Measurements from ENCODE around the gene SLIT1.

SLIT1 gene

GRCh38 chr10:97004591-97004990 lies 181.2 kb downstream of the SLIT1 start:
- no peak for DNase-seq (ENCODE audit: low spot score)
- no peak for TF ChIP-seq CTCF (IDR thresholded peaks at IDR 0.05; ENCODE audit: extremely low read depth, missing control alignments)

- TF ChIP-seq CTCF (IDR thresholded peaks at IDR 0.05; ENCODE audit: extremely low read depth, missing control alignments), result no peak
- no peak for DNase-seq (ENCODE audit: low spot score)
These were observed 182.0 kb downstream of the SLIT1 start for GRCh38 chr10:97003804-97004201.

- no peak for TF ChIP-seq CTCF (IDR thresholded peaks at IDR 0.05; ENCODE audit: extremely low read depth, missing control alignments)
- no peak for DNase-seq (ENCODE audit: low spot score)
These were observed 182.5 kb downstream of the SLIT1 start for GRCh38 chr10:97003151-97003803.

- DNase-seq (ENCODE audit: low spot score), result no peak
- TF ChIP-seq CTCF (IDR thresholded peaks at IDR 0.05; ENCODE audit: extremely low read depth, missing control alignments), result no peak
These were observed 183.1 kb downstream of the SLIT1 start for GRCh38 chr10:97002670-97003069.

- DNase-seq (ENCODE audit: low spot score), result no peak
- TF ChIP-seq CTCF (IDR thresholded peaks at IDR 0.05; ENCODE audit: extremely low read depth, missing control alignments), result no peak
These were observed 184.4 kb downstream of the SLIT1 start for GRCh38 chr10:97001183-97001991.

GRCh38 chr10:97000487-97001182 lies 185.1 kb downstream of the SLIT1 start:
- TF ChIP-seq CTCF (IDR thresholded peaks at IDR 0.05; ENCODE audit: extremely low read depth, missing control alignments), result no peak
- DNase-seq (ENCODE audit: low spot score), result no peak

- no peak for DNase-seq (ENCODE audit: low spot score)
- TF ChIP-seq CTCF (IDR thresholded peaks at IDR 0.05; ENCODE audit: extremely low read depth, missing control alignments), result no peak
These were observed 185.8 kb downstream of the SLIT1 start for GRCh38 chr10:96999987-97000386.
